GM21619 (cell line): ENCODE results near the gene SUFU.
A peak's percentile ranks its signal among the peaks of the same experiment; 100 is the strongest.
"Not testable (repeated sequence)": the region's sequence is repeated elsewhere in the genome, so short reads cannot be mapped to it uniquely, and the experiment has no call there.

ENCODE experiments used
- ATAC-seq: cut with Tn5 transposase; IDR thresholded peaks from one replicate; pipeline ENCODE4 v1.9.1; 2021; ENCODE audit not compliant: unreplicated experiment

SUFU gene

GRCh38 chr10:102479651-102480050 is 24.1 kb upstream of the SUFU start:
- no peak for ATAC-seq

- no peak for ATAC-seq
These were observed 23.4 kb upstream of the SUFU start for GRCh38 chr10:102480396-102480795.

GRCh38 chr10:102484021-102484420 is 19.8 kb upstream of the SUFU start:
- no peak for ATAC-seq

GRCh38 chr10:102485093-102485784 is 18.5 kb upstream of the SUFU start:
- no peak for ATAC-seq

- ATAC-seq = no peak
These were observed 12.6 kb upstream of the SUFU start for GRCh38 chr10:102491136-102491535.

GRCh38 chr10:102492344-102492939 is 11.3 kb upstream of the SUFU start:
- ATAC-seq = no peak

GRCh38 chr10:102492983-102493382 is 10.8 kb upstream of the SUFU start:
- ATAC-seq = no peak

GRCh38 chr10:102493771-102494170 is 10.0 kb upstream of the SUFU start:
- ATAC-seq = no peak

- no peak for ATAC-seq
These were observed 6.2 kb upstream of the SUFU start for GRCh38 chr10:102497545-102497944.

- ATAC-seq = no peak
These were observed 4.4 kb upstream of the SUFU start for GRCh38 chr10:102499356-102499755.

- not testable (repeated sequence) for ATAC-seq
These were observed 3.1 kb upstream of the SUFU start for GRCh38 chr10:102500686-102501085.

GRCh38 chr10:102501201-102502028 is 2.4 kb upstream of the SUFU start:
- no peak for ATAC-seq

- ATAC-seq = peak; percentile 66
These were observed 1.8 kb upstream of the SUFU start for GRCh38 chr10:102502029-102502336.

GRCh38 chr10:102502337-102503151 is 1.2 kb upstream of the SUFU start, which contains the start of gene ACTR1A:
TSS of gene ACTR1A (minus strand) at chr10:102502712. CDS start at chr10:102502647, 65 bp downstream.
- ATAC-seq = peak; percentile 42

GRCh38 chr10:102504179-102504975 is 605 bp downstream of the SUFU start:
- no peak for ATAC-seq

- ATAC-seq = no peak
These were observed 1.2 kb downstream of the SUFU start for GRCh38 chr10:102504976-102505300.

GRCh38 chr10:102505462-102506115 is 1.8 kb downstream of the SUFU start:
- no peak for ATAC-seq

GRCh38 chr10:102507521-102507920 is 3.7 kb downstream of the SUFU start:
- no peak for ATAC-seq

GRCh38 chr10:102508506-102508905 is 4.7 kb downstream of the SUFU start:
- ATAC-seq = no peak

GRCh38 chr10:102509387-102509786 is 5.6 kb downstream of the SUFU start:
- ATAC-seq = no peak
